A549 (cell line): ENCODE results near the gene ZC3H18. TPM values are rescaled to one million over a fixed set of nuclear protein-coding genes. Genes with fewer than 3 reads are reported as not detected.
"Not testable (repeated sequence)": the region's sequence is repeated elsewhere in the genome, so short reads cannot be mapped to it uniquely, and the experiment has no call there.

Experiments used
- ATAC-seq, 2 experiments: fragments of 200-7000 bp in 1 of 2; fragments of >200 bp in 1 of 2; cut with Nextera tagmentation in 1 of 2; cut with Tn5 transposase in 1 of 2; 3 replicates each; pipeline versions ENCODE4 v1.8.0 to v1.9.1; 2018 to 2020; ENCODE audit warnings: mild to moderate bottlenecking in 1 of 2, moderate library complexity in 1 of 2
- CTCF ChIA-PET: fragments of 300-600 bp; sonication (Branson Sonifier 250); formaldehyde crosslinking; extraction: SDS; loops from one replicate; lab custom pipeline; 2021; ENCODE audit warnings: antibody characterized with exemption, inconsistent platforms; lab: Yijun Ruan, JAX
- POLR2A ChIA-PET: fragments of 350-600 bp; formaldehyde crosslinking; extraction: SDS; loops from one replicate; lab custom pipeline; 2021; ENCODE audit warnings: antibody characterized with exemption, inconsistent platforms; lab: Yijun Ruan, JAX
- DNase-seq, 2 experiments: peaks; one replicate each; pipeline versions ENCODE4 v3.0.0 to v3.0.0-alpha.2; 2011 to 2016; ENCODE audit warnings: low read depth in 1 of 2, low spot score in 1 of 2
- FAIRE-seq: peaks from 2 replicates; lab custom pipeline; 2011; peaks lifted over from hg19 to GRCh38; lab: Jason Lieb, UNC
- H3K27ac ChIP-seq, 2 experiments: fragments of >200 bp; sonication (Bioruptor Twin); formaldehyde crosslinking; 3 replicates each; pipeline ENCODE4 v1.5.1; 2016 to 2017
- H3K4me1 ChIP-seq: fragments of >200 bp; sonication (Bioruptor Twin); formaldehyde crosslinking; 3 replicates; pipeline ENCODE4 v1.6.1; 2016
- H3K4me2 ChIP-seq: fragments of >200 bp; sonication (Bioruptor Twin); formaldehyde crosslinking; 3 replicates; pipeline ENCODE4 v1.6.1; 2016
- H3K4me3 ChIP-seq: fragments of >200 bp; sonication (Bioruptor Twin); formaldehyde crosslinking; 3 replicates; pipeline ENCODE4 v1.5.1; 2016
- H3K9me3 ChIP-seq: fragments of >200 bp; sonication (Bioruptor Twin); formaldehyde crosslinking; 3 replicates; pipeline ENCODE4 v1.6.1; 2016
- CEBPB ChIP-seq, 2 experiments: fragments of >200 bp in 1 of 2; sonication (Bioruptor Twin) in 1 of 2; formaldehyde crosslinking in 1 of 2; IDR thresholded peaks; 2 replicates each; pipeline ENCODE4 v1.6.1; 2012 to 2016
- ESRRA ChIP-seq: fragments of 150-350 bp; IDR thresholded peaks from 2 replicates; pipeline ENCODE4 v1.6.1; 2014; ENCODE audit warnings: mild to moderate bottlenecking, low read length, borderline replicate concordance
- GATA3 ChIP-seq: IDR thresholded peaks from 2 replicates; pipeline ENCODE4 v1.6.1; 2012; ENCODE audit warnings: borderline replicate concordance
- HDAC2 ChIP-seq: fragments of 200-600 bp; sonication (generic); IDR thresholded peaks from 2 replicates; pipeline ENCODE4 v1.6.1; 2016
- HEYL ChIP-seq: fragments of 250-450 bp; sonication (Bioruptor Pico); IDR thresholded peaks from 2 replicates; pipeline ENCODE4 v1.8.0; 2021; ENCODE audit warnings: mild to moderate bottlenecking, moderate library complexity
- HOXB5 ChIP-seq: fragments of 250-450 bp; sonication (Bioruptor Pico); IDR thresholded peaks from 2 replicates; pipeline ENCODE4 v1.5.0; 2020; ENCODE audit warnings: mild to moderate bottlenecking, moderate library complexity
- KDM1A ChIP-seq: fragments of 200-600 bp; sonication (generic); IDR thresholded peaks from 2 replicates; pipeline ENCODE4 v1.6.1; 2016; ENCODE audit warnings: low read depth, mild to moderate bottlenecking
- KDM5A ChIP-seq: fragments of 200-600 bp; sonication (generic); IDR thresholded peaks from 2 replicates; pipeline ENCODE4 v1.6.1; 2016; ENCODE audit warnings: antibody characterized with exemption, mild to moderate bottlenecking
- MAZ ChIP-seq: fragments of 150-350 bp; IDR thresholded peaks from 2 replicates; pipeline ENCODE4 v1.6.1; 2014; ENCODE audit warnings: antibody characterized with exemption, low read depth, low read length, borderline replicate concordance
- MYC ChIP-seq: IDR thresholded peaks from 2 replicates; pipeline ENCODE4 v1.6.1; 2012; ENCODE audit warnings: mild to moderate bottlenecking, inconsistent platforms, low read length, improper control_type of control experiment, borderline replicate concordance
- NPAS2 ChIP-seq: fragments of 250-450 bp; sonication (Bioruptor Pico); IDR thresholded peaks from 2 replicates; pipeline ENCODE4 v1.8.0; 2022; ENCODE audit warnings: mild to moderate bottlenecking, moderate library complexity, borderline replicate concordance
- NR3C1 ChIP-seq: fragments of >200 bp; sonication (Bioruptor Twin); formaldehyde crosslinking; IDR thresholded peaks from 3 replicates; pipeline ENCODE4 v1.6.1; 2017
- PHF8 ChIP-seq: fragments of 200-600 bp; sonication (generic); IDR thresholded peaks from 2 replicates; pipeline ENCODE4 v1.6.1; 2016; ENCODE audit warnings: low read depth, mild to moderate bottlenecking, antibody characterized with exemption, moderate library complexity, borderline replicate concordance
- RAD21 ChIP-seq, 2 experiments: fragments of >200 bp in 1 of 2; sonication (Bioruptor Twin) in 1 of 2; formaldehyde crosslinking in 1 of 2; IDR thresholded peaks in 1 of 2; conservative IDR thresholded peaks in 1 of 2; 2 replicates in 1 of 2; 3 replicates in 1 of 2; pipeline ENCODE4 v1.6.1; 2012 to 2018; ENCODE audit warnings: inconsistent platforms in 1 of 2
- RNF2 ChIP-seq: fragments of 200-600 bp; sonication (generic); IDR thresholded peaks from 2 replicates; pipeline ENCODE4 v1.6.1; 2016; ENCODE audit warnings: low read depth, mild to moderate bottlenecking, antibody characterized with exemption, moderate library complexity, borderline replicate concordance
- SMC3 ChIP-seq: fragments of >200 bp; sonication (Bioruptor Twin); formaldehyde crosslinking; IDR thresholded peaks from 3 replicates; pipeline ENCODE4 v1.6.1; 2018; ENCODE audit warnings: inconsistent platforms
- ZC3H11A ChIP-seq: fragments of 450-650 bp; IDR thresholded peaks from 2 replicates; pipeline ENCODE4 v1.6.1; 2014; ENCODE audit warnings: antibody characterized with exemption, mild to moderate bottlenecking
- ZFP36 ChIP-seq: fragments of 450-650 bp; IDR thresholded peaks from 2 replicates; pipeline ENCODE4 v1.6.1; 2014; ENCODE audit warnings: borderline replicate concordance; ENCODE audit not compliant: partially characterized antibody
- WGBS: methylation state at CpG from one replicate; pipeline ENCODE4 v1.1.6; 2017; ENCODE audit errors: missing lambda C conversion rate; 5-methylcytosine and 5-hydroxymethylcytosine counted together
- polyA plus RNA-seq, 4 experiments: library from polyadenylated mRNA; depleted of rRNA in 3 of 4; stranded (reverse); fragments of >200 nt; fragmentation: RNase III in 1 of 4; extraction: RNeasy Plus Mini Kit Qiagen cat#74134 plus additional on column Dnase treatment in 1 of 4; gene quantifications; 2 replicates in 3 of 4; 3 replicates in 1 of 4; pipeline ENCODE4 v1.2.3, GENCODE V29; 2011 to 2017
- TF ChIP-seq, protein P1 (sequence below): IDR thresholded peaks from 2 replicates; pipeline ENCODE4 v1.6.1; 2012; ENCODE audit warnings: low read depth, borderline replicate concordance
- TF ChIP-seq, protein P2 (sequence below): fragments of 250-450 bp; sonication (Bioruptor Pico); IDR thresholded peaks from 2 replicates; pipeline ENCODE4 v1.5.0; 2021; ENCODE audit warnings: mild to moderate bottlenecking, moderate library complexity, borderline replicate concordance
- TF ChIP-seq, protein P3 (sequence below): fragments of 200-600 bp; sonication (generic); IDR thresholded peaks from 2 replicates; pipeline ENCODE4 v1.6.1; 2016; ENCODE audit warnings: antibody characterized with exemption, mild to moderate bottlenecking, moderate library complexity
- TF ChIP-seq, protein P4 (sequence below): IDR thresholded peaks from 2 replicates; pipeline ENCODE4 v1.6.1; 2012

ZC3H18 gene
- polyA plus RNA-seq, 2 of the 4 experiments (the other 2 are of a cell fraction): 21.1 to 48.2 TPM

DNA sequence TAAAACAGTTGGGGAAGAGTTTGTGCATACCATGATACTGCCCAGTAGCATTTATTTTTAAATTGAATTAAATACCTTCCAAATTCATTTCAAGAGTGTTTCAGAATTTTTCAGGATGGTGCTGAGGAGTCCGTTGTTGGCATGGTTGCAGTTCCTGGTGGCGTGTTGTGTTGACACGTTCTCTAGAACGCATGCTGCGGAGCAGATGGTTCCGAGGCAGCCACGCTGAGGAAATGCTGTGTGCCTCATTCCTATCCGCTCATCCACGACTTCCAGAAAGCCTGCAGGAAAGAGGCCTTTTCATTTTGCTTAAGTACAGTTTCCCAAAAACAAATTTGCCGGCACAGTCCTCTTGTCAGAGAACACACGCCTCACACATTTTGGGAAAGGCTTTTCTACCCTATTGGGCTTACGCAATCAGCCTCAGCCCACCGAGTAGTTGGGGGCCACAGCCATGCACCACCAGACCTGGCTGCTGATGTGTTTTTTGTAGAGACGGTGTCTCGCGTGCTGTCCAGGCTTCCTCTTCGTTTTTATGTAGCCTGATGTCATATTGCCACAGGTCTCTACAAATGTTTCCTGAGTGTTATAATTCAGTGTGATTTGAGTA is 36.0 kb downstream of the ZC3H18 start:
- FAIRE-seq (no peak), DNase-seq (no peak), ATAC-seq (no peak)
- Histone ChIP-seq H3K27ac (no peak overlapping the region), H3K9me3 (no peaks in the 10 kb centered on the region), H3K4me3 (no peak overlapping the region), H3K4me1 (no peaks in the 10 kb centered on the region), H3K4me2 (no peak overlapping the region)
- TF ChIP-seq CEBPB (IDR thresholded peaks at IDR 0.05) (peak in 1 of 2 experiments; percentile 51; a peak in 1 of 4 replicates), HDAC2 (no peak), ZFP36 (no peak), RNF2 (no peak)
- TF ChIP-seq, protein P1, sequence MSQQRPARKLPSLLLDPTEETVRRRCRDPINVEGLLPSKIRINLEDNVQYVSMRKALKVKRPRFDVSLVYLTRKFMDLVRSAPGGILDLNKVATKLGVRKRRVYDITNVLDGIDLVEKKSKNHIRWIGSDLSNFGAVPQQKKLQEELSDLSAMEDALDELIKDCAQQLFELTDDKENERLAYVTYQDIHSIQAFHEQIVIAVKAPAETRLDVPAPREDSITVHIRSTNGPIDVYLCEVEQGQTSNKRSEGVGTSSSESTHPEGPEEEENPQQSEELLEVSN: no peak
- ChIA-PET POLR2A (no interaction called here), CTCF (no interaction called here)
- 91% methylated on average over 17 of the region's 17 CpGs for WGBS

DNA sequence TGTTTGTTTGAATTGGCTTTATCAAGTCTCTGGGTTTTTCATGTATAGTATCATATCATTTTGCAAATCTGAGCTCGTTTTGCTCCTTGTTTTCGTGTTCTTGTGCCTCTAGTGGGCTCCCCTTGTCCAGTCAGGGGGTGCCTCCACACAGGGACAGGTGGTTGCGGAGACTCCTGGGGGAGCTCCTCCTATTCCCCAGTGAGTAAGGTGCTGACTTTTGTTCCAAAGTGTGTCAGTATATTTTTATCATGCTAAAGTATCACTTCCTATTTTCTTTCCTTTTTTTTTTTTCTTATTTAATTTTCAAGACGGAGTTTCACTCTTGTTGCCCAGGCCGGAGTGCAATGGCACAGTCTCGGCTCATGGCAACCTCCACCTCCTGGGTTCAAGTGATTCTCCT is 37.9 kb downstream of the ZC3H18 start:
- no peak for ATAC-seq
- ChIA-PET CTCF (no interaction called here), POLR2A (no interaction called here)
- no peak for TF ChIP-seq MYC
- TF ChIP-seq, protein P2, sequence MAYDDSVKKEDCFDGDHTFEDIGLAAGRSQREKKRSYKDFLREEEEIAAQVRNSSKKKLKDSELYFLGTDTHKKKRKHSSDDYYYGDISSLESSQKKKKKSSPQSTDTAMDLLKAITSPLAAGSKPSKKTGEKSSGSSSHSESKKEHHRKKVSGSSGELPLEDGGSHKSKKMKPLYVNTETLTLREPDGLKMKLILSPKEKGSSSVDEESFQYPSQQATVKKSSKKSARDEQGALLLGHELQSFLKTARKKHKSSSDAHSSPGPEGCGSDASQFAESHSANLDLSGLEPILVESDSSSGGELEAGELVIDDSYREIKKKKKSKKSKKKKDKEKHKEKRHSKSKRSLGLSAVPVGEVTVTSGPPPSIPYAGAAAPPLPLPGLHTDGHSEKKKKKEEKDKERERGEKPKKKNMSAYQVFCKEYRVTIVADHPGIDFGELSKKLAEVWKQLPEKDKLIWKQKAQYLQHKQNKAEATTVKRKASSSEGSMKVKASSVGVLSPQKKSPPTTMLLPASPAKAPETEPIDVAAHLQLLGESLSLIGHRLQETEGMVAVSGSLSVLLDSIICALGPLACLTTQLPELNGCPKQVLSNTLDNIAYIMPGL (CRISPR knock-in tag): no peak
- no peak for DNase-seq
- WGBS: 83% methylated on average over 6 of the region's 6 CpGs
- Histone ChIP-seq H3K4me3 (no peak overlapping the region), H3K4me2 (no peak overlapping the region), H3K9me3 (no peaks in the 10 kb centered on the region), H3K27ac (no peak overlapping the region), H3K4me1 (no peaks in the 10 kb centered on the region)
- FAIRE-seq: no peak

DNA sequence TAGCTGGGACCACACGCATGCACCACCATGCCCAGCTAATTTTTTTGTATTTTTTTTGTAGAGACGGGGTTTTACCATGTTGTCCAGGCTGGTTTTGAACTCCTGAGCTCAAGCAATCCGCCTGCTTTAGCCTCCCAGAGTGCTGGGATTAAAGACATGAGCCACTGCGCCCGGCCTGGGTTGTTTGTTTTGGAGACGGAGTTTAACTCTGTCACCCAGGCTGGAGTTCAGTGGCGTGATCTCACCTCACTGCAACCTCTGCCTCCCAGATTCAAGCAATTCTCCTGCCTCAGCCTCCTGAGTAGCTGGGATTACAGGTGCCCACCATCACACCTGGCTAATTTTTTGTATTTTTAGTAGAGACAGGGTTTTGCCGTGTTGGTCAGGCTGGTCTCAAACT is 39.2 kb downstream of the ZC3H18 start:
- H3K9me3 ChIP-seq, H3K27ac ChIP-seq, POLR2A ChIA-PET, DNase-seq, H3K4me2 ChIP-seq, FAIRE-seq, ATAC-seq, H3K4me3 ChIP-seq, H3K4me1 ChIP-seq: not testable (repeated sequence)
- CTCF ChIA-PET: interaction anchor here (0.9 kb wide), 2 partner anchors 8 to 23 kb away, joined by 3 read pairs; no protein-coding TSS in a partner anchor
- WGBS: 97% methylated on average over 8 of the region's 8 CpGs

DNA sequence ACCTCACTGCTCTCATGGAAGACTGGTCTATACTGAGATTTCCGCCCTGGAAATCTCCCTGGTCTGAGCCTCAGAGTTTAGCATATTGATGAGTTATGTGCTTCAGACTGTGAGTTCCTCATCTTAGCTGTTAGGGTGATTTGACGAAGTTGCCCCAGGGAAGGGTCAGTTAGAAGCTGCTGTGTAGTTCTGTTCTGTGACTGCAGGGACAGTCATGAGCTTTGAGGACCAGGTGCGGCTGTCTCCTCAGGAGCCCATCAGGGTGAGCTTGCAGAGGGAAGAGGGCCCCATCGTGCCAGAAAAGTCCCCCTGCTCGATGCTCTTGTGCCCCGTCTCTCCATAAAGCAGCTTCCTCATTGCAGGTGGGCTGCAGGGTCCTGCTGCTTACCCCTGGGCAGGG is 39.9 kb downstream of the ZC3H18 start:
- 92% methylated on average over 6 of the region's 6 CpGs for WGBS
- ATAC-seq (peak; percentile 57 to 66; a peak in 4 of 6 replicates), DNase-seq (peak in 1 of 2 experiments; percentile 29), FAIRE-seq (no peak)
- H3K4me3 ChIP-seq: no peak overlapping the region
- no peak overlapping the region for H3K4me2 ChIP-seq
- no peaks in the 10 kb centered on the region for H3K4me1 ChIP-seq
- POLR2A ChIA-PET: no interaction called here
- H3K27ac ChIP-seq: no peak overlapping the region
- no peaks in the 10 kb centered on the region for H3K9me3 ChIP-seq
- CTCF ChIA-PET: interaction anchor here (0.9 kb wide), 2 partner anchors 9 to 23 kb away, joined by 3 read pairs; no protein-coding TSS in a partner anchor
- TF ChIP-seq, protein P3, sequence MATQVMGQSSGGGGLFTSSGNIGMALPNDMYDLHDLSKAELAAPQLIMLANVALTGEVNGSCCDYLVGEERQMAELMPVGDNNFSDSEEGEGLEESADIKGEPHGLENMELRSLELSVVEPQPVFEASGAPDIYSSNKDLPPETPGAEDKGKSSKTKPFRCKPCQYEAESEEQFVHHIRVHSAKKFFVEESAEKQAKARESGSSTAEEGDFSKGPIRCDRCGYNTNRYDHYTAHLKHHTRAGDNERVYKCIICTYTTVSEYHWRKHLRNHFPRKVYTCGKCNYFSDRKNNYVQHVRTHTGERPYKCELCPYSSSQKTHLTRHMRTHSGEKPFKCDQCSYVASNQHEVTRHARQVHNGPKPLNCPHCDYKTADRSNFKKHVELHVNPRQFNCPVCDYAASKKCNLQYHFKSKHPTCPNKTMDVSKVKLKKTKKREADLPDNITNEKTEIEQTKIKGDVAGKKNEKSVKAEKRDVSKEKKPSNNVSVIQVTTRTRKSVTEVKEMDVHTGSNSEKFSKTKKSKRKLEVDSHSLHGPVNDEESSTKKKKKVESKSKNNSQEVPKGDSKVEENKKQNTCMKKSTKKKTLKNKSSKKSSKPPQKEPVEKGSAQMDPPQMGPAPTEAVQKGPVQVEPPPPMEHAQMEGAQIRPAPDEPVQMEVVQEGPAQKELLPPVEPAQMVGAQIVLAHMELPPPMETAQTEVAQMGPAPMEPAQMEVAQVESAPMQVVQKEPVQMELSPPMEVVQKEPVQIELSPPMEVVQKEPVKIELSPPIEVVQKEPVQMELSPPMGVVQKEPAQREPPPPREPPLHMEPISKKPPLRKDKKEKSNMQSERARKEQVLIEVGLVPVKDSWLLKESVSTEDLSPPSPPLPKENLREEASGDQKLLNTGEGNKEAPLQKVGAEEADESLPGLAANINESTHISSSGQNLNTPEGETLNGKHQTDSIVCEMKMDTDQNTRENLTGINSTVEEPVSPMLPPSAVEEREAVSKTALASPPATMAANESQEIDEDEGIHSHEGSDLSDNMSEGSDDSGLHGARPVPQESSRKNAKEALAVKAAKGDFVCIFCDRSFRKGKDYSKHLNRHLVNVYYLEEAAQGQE: no peak
- TF ChIP-seq ESRRA (no peak), PHF8 (no peak), RAD21 (conservative IDR thresholded peaks at IDR 0.05 in 1 of 2, IDR thresholded peaks at IDR 0.05 in 1 of 2) (no peak), KDM1A (no peak), NR3C1 (no peak), SMC3 (no peak), NPAS2 (no peak), KDM5A (no peak), HEYL (CRISPR knock-in tag) (no peak), HOXB5 (CRISPR knock-in tag) (no peak), HDAC2 (no peak), GATA3 (no peak), ZC3H11A (no peak), MAZ (no peak)
- TF ChIP-seq, protein P4, sequence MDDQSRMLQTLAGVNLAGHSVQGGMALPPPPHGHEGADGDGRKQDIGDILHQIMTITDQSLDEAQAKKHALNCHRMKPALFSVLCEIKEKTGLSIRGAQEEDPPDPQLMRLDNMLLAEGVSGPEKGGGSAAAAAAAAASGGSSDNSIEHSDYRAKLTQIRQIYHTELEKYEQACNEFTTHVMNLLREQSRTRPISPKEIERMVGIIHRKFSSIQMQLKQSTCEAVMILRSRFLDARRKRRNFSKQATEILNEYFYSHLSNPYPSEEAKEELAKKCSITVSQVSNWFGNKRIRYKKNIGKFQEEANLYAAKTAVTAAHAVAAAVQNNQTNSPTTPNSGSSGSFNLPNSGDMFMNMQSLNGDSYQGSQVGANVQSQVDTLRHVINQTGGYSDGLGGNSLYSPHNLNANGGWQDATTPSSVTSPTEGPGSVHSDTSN: no peak
